Measurements from ENCODE around the gene DAAM2.

GRCh38 chr6:39926668-39927067 lies 134.5 kb downstream of the DAAM2 start:
- TF ChIP-seq POLR2AphosphoS5 (IDR thresholded peaks at IDR 0.05) (no peak), CTCF (IDR thresholded peaks at IDR 0.05) (no peak)

All from prostate gland (tissue), 2 donors.